WI38 (cell line): ENCODE results near the gene AAGAB.

Source experiments
- H3K4me3 ChIP-seq: 2 replicates; pipeline ENCODE4 v1.5.1; 2011; ENCODE audit warnings: low read depth, mild to moderate bottlenecking, control low read depth, low read length
- TF ChIP-seq, protein P1 (sequence below): IDR thresholded peaks from 2 replicates; pipeline ENCODE4 v1.5.1; 2012; ENCODE audit warnings: low read depth, mild to moderate bottlenecking, control low read depth, low read length

Gene AAGAB

DNA sequence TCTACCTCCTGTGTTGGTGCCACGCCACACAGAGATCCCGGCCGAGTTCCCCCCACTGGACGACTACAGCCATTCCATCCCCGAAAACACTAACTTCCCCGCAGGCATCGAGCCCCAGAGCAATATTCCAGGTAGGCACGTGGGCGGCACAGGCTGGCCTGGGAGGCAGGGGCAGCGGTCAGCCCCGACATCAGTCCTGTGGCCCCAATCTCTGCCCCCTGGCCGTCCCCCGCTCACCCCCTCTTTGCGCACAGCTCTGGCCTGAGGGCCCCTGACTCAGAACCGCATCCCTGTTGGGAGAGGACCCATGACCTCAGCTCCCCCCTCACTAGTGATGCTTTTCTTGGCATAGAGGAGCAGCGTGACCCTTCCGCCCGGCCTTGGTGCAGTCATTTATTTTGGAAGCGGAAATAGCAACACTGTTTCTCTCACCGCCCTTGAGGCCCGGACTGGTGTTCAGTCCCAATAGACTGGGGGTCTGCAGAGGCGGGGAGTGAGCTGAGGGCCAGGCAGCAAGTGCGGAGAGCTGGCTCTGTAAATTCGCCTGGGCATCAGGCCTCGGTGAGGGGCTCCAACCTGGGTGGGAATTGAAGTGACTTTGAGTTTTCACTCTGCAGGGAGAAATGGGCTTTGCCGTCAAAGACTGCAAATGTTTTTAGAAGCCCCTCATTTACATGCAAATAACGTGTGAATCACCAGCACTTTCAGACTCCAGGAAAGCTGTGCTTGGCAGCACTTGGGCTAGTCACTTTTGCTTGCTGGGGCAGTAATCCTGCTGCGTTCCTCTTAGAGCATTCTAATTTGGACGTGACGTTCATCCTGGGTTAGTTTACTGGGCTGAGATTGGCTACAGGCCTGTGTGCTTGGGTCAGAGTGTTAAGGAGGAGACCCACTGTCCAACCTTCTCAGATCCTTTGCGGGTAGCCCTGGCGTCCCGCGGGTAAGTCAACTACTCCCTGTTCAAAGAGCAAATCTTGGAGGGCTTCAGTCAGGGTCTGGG is 88.9 kb downstream of the AAGAB start:
- H3K4me3 ChIP-seq = no peak overlapping the region
- TF ChIP-seq, protein P1, sequence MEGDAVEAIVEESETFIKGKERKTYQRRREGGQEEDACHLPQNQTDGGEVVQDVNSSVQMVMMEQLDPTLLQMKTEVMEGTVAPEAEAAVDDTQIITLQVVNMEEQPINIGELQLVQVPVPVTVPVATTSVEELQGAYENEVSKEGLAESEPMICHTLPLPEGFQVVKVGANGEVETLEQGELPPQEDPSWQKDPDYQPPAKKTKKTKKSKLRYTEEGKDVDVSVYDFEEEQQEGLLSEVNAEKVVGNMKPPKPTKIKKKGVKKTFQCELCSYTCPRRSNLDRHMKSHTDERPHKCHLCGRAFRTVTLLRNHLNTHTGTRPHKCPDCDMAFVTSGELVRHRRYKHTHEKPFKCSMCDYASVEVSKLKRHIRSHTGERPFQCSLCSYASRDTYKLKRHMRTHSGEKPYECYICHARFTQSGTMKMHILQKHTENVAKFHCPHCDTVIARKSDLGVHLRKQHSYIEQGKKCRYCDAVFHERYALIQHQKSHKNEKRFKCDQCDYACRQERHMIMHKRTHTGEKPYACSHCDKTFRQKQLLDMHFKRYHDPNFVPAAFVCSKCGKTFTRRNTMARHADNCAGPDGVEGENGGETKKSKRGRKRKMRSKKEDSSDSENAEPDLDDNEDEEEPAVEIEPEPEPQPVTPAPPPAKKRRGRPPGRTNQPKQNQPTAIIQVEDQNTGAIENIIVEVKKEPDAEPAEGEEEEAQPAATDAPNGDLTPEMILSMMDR = no peak

DNA sequence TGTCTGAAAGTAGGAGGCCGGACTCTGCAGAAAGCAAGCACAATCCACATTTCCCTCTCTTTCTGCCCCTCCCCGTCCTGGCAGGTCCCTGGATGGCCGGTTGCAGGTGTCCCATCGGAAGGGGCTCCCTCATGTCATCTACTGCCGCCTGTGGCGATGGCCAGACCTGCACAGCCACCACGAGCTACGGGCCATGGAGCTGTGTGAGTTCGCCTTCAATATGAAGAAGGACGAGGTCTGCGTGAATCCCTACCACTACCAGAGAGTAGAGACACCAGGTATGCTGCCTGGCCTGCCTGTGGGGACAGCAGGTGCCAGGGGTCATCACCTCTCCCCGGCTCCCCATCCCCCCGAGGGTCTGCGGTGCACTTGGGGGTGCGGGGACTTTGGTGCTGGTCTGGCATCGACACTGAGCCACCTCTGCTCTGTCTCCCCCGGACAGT is 89.6 kb downstream of the AAGAB start:
- H3K4me3 ChIP-seq = no peak overlapping the region
- TF ChIP-seq, protein P1 = no peak

DNA sequence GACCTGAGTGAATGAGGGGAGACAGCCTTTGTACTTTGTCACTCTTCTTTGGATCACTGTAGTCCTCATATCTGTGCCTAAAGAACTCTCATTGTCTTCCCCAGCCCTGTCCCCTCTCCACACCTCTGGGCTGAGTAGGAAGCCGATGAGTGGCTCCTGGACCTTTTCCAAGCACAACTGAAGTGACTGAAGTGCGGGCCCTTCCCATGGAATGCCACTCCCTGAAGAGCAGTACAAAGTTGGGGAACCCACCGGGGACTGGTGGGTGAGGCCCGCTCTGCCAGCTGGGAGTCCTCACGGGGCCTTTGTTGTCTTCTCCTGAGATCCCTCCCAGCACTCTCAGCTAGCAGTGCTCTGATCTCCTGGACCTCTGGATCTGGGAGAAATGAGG is 90.1 kb downstream of the AAGAB start:
- TF ChIP-seq, protein P1 = no peak
- no peak overlapping the region for H3K4me3 ChIP-seq

DNA sequence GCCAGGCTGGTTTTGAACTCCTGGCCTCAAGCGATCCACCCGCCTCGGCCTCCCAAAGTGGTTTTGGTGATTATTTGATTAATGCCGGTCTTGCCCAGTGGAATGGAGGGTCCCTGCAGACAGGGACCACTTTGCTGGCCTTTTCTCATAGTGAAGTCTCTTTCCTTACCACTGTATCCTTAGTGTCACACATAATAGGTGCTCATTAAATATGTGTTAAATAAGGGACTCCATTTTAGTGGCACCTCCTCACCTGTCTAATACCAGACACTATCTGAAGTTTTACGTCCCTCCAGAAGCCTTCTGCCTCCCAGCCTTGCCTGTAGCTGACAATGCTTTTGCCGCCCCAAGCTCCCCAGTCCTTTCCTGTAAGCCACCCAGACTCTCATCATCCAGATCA is 91.3 kb downstream of the AAGAB start:
- H3K4me3 ChIP-seq = no peak overlapping the region
- TF ChIP-seq, protein P1 = no peak

DNA sequence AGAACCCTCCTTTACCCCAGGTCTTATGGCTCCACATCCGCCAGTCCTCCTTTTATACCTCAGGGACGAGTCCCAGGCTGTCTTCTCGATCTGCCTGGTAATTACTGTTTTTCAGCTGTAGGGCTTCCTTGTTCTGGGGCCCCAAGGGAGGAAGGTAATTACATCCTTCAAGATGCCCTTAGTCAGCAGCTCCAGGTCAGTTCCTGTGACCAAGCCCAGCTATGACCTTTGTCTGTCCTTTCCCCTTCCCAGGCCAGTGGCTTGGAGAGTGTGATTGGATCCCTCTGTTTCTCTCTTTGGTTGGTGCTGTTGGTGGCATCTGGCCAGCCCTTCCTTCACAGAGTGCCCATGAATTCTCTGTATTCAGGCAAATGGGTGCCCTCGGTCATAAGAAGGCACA is 92.6 kb downstream of the AAGAB start:
- no peak overlapping the region for H3K4me3 ChIP-seq
- TF ChIP-seq, protein P1 = no peak

DNA sequence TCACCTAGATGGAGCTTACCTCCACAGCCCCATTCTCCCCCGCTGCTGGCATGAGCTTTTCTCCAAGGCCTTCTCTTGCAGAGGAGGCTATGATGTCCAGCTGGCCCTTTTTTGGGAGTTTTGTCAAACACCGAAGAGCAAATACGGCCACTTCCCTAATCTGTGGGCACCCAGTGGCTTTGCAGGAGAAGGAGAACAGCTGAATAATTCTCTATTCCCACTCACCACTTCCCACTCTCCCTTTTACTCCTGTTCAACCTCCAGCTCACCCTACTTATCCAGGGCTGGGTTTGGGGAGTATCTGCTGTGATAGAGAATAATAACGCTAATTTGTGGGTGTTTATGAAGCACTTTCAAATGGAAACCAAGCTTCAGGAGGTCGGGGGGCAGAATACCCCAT is 93.0 kb downstream of the AAGAB start:
- H3K4me3 ChIP-seq = no peak overlapping the region
- TF ChIP-seq, protein P1 = no peak

DNA sequence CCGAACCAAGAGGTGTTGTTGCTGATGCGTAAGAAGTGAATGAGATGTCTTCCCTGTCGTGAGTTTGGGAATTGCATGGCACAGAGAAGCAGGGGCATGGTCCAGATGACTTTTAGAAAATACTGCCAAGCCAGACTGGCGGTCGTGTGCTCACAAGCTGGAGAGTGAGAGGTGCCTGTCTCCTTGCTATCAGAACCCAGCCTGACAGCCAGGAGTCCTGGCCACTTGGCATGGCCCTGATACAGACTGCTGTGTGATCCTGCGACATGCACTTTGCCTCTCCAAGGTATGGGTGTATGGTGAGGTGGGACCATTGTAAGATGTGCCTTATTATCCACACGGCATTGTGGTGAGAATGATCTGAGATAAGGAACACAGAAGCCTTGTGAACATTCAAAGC is 96.1 kb downstream of the AAGAB start:
- TF ChIP-seq, protein P1 = no peak
- H3K4me3 ChIP-seq = no peak overlapping the region
